IMR-90 (cell line): ENCODE results near the gene LTBP2. TPM values are rescaled to one million over a fixed set of nuclear protein-coding genes. Genes with fewer than 3 reads are reported as not detected.

Source experiments
- ATAC-seq: fragments of 200-7000 bp; cut with Tn5 transposase; 2 replicates; pipeline ENCODE4 v1.9.1; 2020; ENCODE audit warnings: low read depth, mild to moderate bottlenecking, moderate library complexity
- BruUV-seq: library from RNA; stranded (reverse); fragments of 400-500 nt; replicated peaks from 2 replicates; lab custom pipeline; 2021; lab: Mats Ljungman, UMichigan
- CTCF ChIA-PET: fragments of 300-600 bp; formaldehyde crosslinking; extraction: SDS; loops from one replicate; lab custom pipeline; 2021; ENCODE audit warnings: antibody characterized with exemption; lab: Yijun Ruan, JAX
- POLR2A ChIA-PET: fragments of 300-600 bp; sonication (Branson Sonifier 250); formaldehyde crosslinking; loops from one replicate; lab custom pipeline; 2022; ENCODE audit warnings: antibody characterized with exemption; ENCODE audit not compliant: unreplicated experiment; lab: Charles Lee
- DNase-seq: peaks from one replicate; pipeline ENCODE4 v3.0.0; 2013
- H2AFZ ChIP-seq: replicated peaks from 2 replicates; pipeline ENCODE3; 2013; ENCODE audit warnings: low read length, mild to moderate bottlenecking; ENCODE audit not compliant: poor library complexity
- H2AK5ac ChIP-seq: 2 replicates; pipeline ENCODE4 v1.6.1; 2013; ENCODE audit warnings: low read depth, low read length, inconsistent platforms
- H2AK9ac ChIP-seq: replicated peaks from 2 replicates; pipeline ENCODE3; 2013; ENCODE audit warnings: mild to moderate bottlenecking, low read depth, low read length, moderate library complexity; ENCODE audit not compliant: poor library complexity
- H2BK120ac ChIP-seq: 2 replicates; pipeline ENCODE4 v1.6.1; 2013; ENCODE audit warnings: low read depth, low read length, inconsistent platforms
- H2BK15ac ChIP-seq: 3 replicates; pipeline ENCODE4 v1.6.1; 2013; ENCODE audit warnings: low read depth, low read length, inconsistent platforms
- H2BK20ac ChIP-seq: 2 replicates; pipeline ENCODE4 v1.6.1; 2013; ENCODE audit warnings: low read depth, mild to moderate bottlenecking, inconsistent platforms, low read length, moderate library complexity
- H2BK5ac ChIP-seq: 2 replicates; pipeline ENCODE4 v1.6.1; 2013; ENCODE audit warnings: mild to moderate bottlenecking, low read depth, low read length, inconsistent platforms; ENCODE audit not compliant: poor library complexity, severe bottlenecking
- H3K14ac ChIP-seq: replicated peaks from 2 replicates; pipeline ENCODE4 v1.6.1; 2013; ENCODE audit warnings: low read depth, low read length, inconsistent platforms
- H3K18ac ChIP-seq: 2 replicates; pipeline ENCODE4 v1.6.1; 2013; ENCODE audit warnings: low read depth, low read length, control low read depth
- H3K23ac ChIP-seq: 2 replicates; pipeline ENCODE4 v1.6.1; 2013; ENCODE audit warnings: low read depth, low read length, inconsistent platforms
- H3K27ac ChIP-seq: 2 replicates; pipeline ENCODE4 v1.5.1; 2013; ENCODE audit warnings: mild to moderate bottlenecking, control low read depth, low read length; ENCODE audit not compliant: insufficient read depth
- H3K27me3 ChIP-seq: 2 replicates; pipeline ENCODE4 v1.6.1; 2013; ENCODE audit warnings: low read length; ENCODE audit not compliant: control insufficient read depth, insufficient read depth
- H3K36me3 ChIP-seq: 2 replicates; pipeline ENCODE4 v1.6.1; 2013; ENCODE audit warnings: low read length, mixed read lengths; ENCODE audit not compliant: control insufficient read depth, insufficient read depth
- H3K4ac ChIP-seq: 2 replicates; pipeline ENCODE4 v1.6.1; 2013; ENCODE audit warnings: low read depth, low read length, inconsistent platforms
- H3K4me1 ChIP-seq: 2 replicates; pipeline ENCODE4 v1.6.1; 2013; ENCODE audit warnings: low read length, mixed read lengths; ENCODE audit not compliant: control insufficient read depth, insufficient read depth
- H3K4me2 ChIP-seq: 2 replicates; pipeline ENCODE4 v1.6.1; 2013; ENCODE audit warnings: low read depth, mild to moderate bottlenecking, control low read depth, low read length, moderate library complexity
- H3K4me3 ChIP-seq: 2 replicates; pipeline ENCODE4 v1.5.1; 2013; ENCODE audit warnings: low read depth, mild to moderate bottlenecking, control low read depth, low read length, moderate library complexity; ENCODE audit not compliant: insufficient read depth
- H3K56ac ChIP-seq: 2 replicates; pipeline ENCODE4 v1.6.1; 2013; ENCODE audit warnings: low read length, inconsistent platforms; ENCODE audit not compliant: insufficient read depth; ENCODE audit errors: extremely low read depth
- H3K79me1 ChIP-seq, 2 experiments: 2 replicates each; pipeline ENCODE4 v1.6.1; 2013; ENCODE audit warnings: low read length in 2 of 2, inconsistent platforms in 1 of 2, low read depth in 1 of 2
- H3K9ac ChIP-seq: 2 replicates; pipeline ENCODE4 v1.6.1; 2013; ENCODE audit warnings: low read depth, low read length, control low read depth
- H3K9me1 ChIP-seq: 2 replicates; pipeline ENCODE4 v1.6.1; 2013; ENCODE audit warnings: low read length, inconsistent platforms; ENCODE audit not compliant: insufficient read depth
- H3K9me3 ChIP-seq: 2 replicates; pipeline ENCODE4 v1.6.1; 2013; ENCODE audit warnings: low read length; ENCODE audit not compliant: control insufficient read depth, insufficient read depth
- H4K20me1 ChIP-seq: 2 replicates; pipeline ENCODE4 v1.6.1; 2013; ENCODE audit warnings: low read length, inconsistent platforms; ENCODE audit not compliant: insufficient read depth
- H4K5ac ChIP-seq: 2 replicates; pipeline ENCODE4 v1.6.1; 2013; ENCODE audit warnings: mild to moderate bottlenecking, low read depth, low read length, control low read depth
- H4K8ac ChIP-seq, 2 experiments: 2 replicates each; pipeline ENCODE4 v1.6.1; 2013; ENCODE audit warnings: low read depth in 2 of 2, low read length in 2 of 2, control low read depth in 1 of 2, inconsistent platforms in 1 of 2
- H4K91ac ChIP-seq: 2 replicates; pipeline ENCODE4 v1.6.1; 2013; ENCODE audit warnings: low read depth, low read length, inconsistent platforms; ENCODE audit not compliant: insufficient read depth
- BHLHE40 ChIP-seq: fragments of 150-350 bp; IDR thresholded peaks from 2 replicates; pipeline ENCODE4 v1.6.1; 2016; ENCODE audit warnings: mild to moderate bottlenecking, low read depth, low read length
- CEBPB ChIP-seq: IDR thresholded peaks from 2 replicates; pipeline ENCODE4 v1.6.1; 2012; ENCODE audit warnings: low read depth, low read length, improper control_type of control experiment
- CHD1 ChIP-seq: IDR thresholded peaks from 2 replicates; pipeline ENCODE4 v1.6.1; 2012; ENCODE audit warnings: low read depth, low read length, improper control_type of control experiment
- CTCF ChIP-seq: conservative IDR thresholded peaks from 2 replicates; pipeline ENCODE4 v1.5.1; 2012; ENCODE audit warnings: mild to moderate bottlenecking, low read depth, low read length, improper control_type of control experiment
- ELK1 ChIP-seq: fragments of 150-350 bp; IDR thresholded peaks from 2 replicates; pipeline ENCODE4 v1.6.1; 2016; ENCODE audit warnings: low read depth, mild to moderate bottlenecking, low read length, moderate library complexity, borderline replicate concordance
- FOS ChIP-seq: fragments of 150-350 bp; IDR thresholded peaks from 2 replicates; pipeline ENCODE4 v1.6.1; 2016; ENCODE audit warnings: low read depth, low read length
- MAFK ChIP-seq: IDR thresholded peaks from 2 replicates; pipeline ENCODE4 v1.6.1; 2012; ENCODE audit warnings: low read depth, low read length, improper control_type of control experiment
- MAZ ChIP-seq: IDR thresholded peaks from 2 replicates; pipeline ENCODE4 v1.6.1; 2012; ENCODE audit warnings: low read depth, mild to moderate bottlenecking, low read length, improper control_type of control experiment, moderate library complexity, borderline replicate concordance
- NFE2L2 ChIP-seq: fragments of 150-350 bp; IDR thresholded peaks from 2 replicates; pipeline ENCODE4 v1.6.1; 2016; ENCODE audit warnings: low read depth, mild to moderate bottlenecking, low read length
- POLR2A ChIP-seq: IDR thresholded peaks from 2 replicates; pipeline ENCODE4 v1.6.1; 2012; ENCODE audit warnings: mild to moderate bottlenecking, low read depth, low read length
- RAD21 ChIP-seq: IDR thresholded peaks from 2 replicates; pipeline ENCODE4 v1.6.1; 2012; ENCODE audit warnings: low read length, improper control_type of control experiment
- RFX5 ChIP-seq: IDR thresholded peaks from 2 replicates; pipeline ENCODE4 v1.8.0; 2012; ENCODE audit warnings: low read depth, mild to moderate bottlenecking, low read length, moderate library complexity
- SMC3 ChIP-seq: fragments of 150-350 bp; IDR thresholded peaks from 2 replicates; pipeline ENCODE4 v1.6.1; 2016; ENCODE audit warnings: low read depth, mild to moderate bottlenecking, antibody characterized with exemption, low read length, moderate library complexity
- WGBS, 2 experiments: methylation state at CpG; one replicate each; pipeline versions ENCODE4 v1.1.5 to v1.1.7; 2013; ENCODE audit warnings: missing lambda C conversion rate in 2 of 2; ENCODE audit not compliant: insufficient read length in 1 of 2; ENCODE audit errors: extremely low coverage in 2 of 2; 5-methylcytosine and 5-hydroxymethylcytosine counted together
- dilution Hi-C: fragments of 300-500 bp; cut with HindIII; formaldehyde crosslinking; loops from one replicate; pipeline ENCODE4 v1.14.3; 2018; ENCODE audit warnings: low sequenced_read_pairs; ENCODE audit not compliant: unreplicated experiment
- in situ Hi-C: fragments of 300-500 bp; cut with MboI; formaldehyde crosslinking; loops from 3 replicates; pipeline ENCODE4 v1.14.3; 2019; ENCODE audit warnings: low sequenced_read_pairs, inconsistent platforms, mixed read lengths
- intact Hi-C: fragments of 100-400 bp; cut with micrococcal nuclease; formaldehyde crosslinking; loops from 2 replicates; pipeline ENCODE4 v1.10.0; 2022
- polyA plus RNA-seq, 3 experiments: library from polyadenylated mRNA; depleted of rRNA; stranded (reverse); fragments of >200 nt; gene quantifications; 2 replicates each; pipeline ENCODE4 v1.2.3, GENCODE V29; 2012; ENCODE audit warnings: low replicate concordance in 1 of 3
- total RNA-seq: library from RNA; depleted of rRNA; stranded (reverse); fragments of >200 nt; gene quantifications from 2 replicates; pipeline ENCODE4 v1.2.3, GENCODE V29; 2012

Gene LTBP2
- total and polyA plus RNA-seq, 2 of the 4 experiments (the other 2 are of a cell fraction) = 23.8 to 79.3 TPM

DNA sequence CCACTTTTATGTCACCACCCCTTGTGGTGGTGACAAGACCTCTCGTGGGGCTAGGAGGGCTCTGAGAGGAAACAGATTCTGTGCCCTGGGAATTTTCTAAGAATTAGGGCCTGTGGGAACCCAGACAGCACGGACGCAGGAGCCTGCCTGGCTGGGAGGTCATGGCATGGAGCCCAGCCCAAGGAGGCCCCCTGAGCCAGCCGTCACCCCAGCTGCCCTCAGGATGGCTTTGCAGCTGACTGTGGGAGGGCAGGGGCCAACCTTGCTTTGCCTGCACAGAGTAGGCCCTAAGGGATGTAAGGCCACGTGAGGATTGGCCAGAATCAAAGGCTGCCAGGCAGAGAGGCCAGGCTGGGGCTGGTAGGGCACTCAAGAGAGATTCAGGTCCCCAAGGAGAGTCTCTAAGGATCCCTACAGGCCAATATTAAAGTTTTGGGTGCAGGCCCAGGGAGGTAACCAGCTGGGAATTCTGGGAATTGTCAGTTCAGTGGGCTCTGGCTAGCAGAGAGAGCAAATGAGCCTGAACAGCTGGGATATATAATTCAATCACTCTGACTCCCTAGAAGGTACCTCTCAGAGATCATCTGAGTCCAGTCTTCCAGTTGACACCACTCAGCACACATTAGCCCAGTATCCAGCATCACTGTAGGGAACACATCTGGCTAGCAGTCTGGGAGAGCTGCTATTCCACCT is 6.4 kb downstream of the LTBP2 start (continued):
- TF ChIP-seq RAD21 = no peak
- TF ChIP-seq POLR2A = no peak
- TF ChIP-seq BHLHE40 = no peak

DNA sequence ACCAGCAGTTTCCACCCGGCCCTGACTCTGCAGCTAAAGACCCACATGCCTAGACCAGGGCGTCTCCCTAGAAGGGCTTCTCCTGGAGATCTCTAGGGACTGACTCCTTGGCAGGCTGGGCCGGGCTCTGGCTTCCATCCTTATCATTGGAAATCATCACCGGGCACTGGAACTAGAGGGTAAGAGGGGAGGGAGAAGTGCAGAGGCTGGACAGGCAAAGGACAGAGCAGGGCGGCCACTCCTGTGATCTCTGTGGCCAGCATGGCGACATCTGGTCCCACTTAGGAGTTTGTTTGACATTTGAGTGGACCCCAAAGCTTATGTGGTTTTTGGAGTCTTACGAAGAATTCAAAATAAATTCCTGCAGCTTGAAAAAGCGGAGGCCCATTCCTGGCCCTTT is 7.1 kb downstream of the LTBP2 start:
- Histone ChIP-seq H4K5ac (peak overlapping the region; percentile 68), H4K91ac (peak overlapping the region; percentile 97), H2BK120ac (peak overlapping the region; percentile 94), H3K4ac (peak overlapping the region; percentile 96), H3K27me3 (no peaks in the 10 kb centered on the region), H4K8ac (peak overlapping the region; percentile 82 to 93; a peak in 3 of 4 replicates), H2BK20ac (peak overlapping the region; percentile 98), H3K36me3 (peaks cover 10% of the 10 kb centered on the region), H2AK5ac (peak overlapping the region; percentile 90), H2AK9ac (peak overlapping the region; percentile 31), H3K18ac (peak overlapping the region; percentile 85), H3K9ac (no peak overlapping the region), H3K27ac (peak overlapping the region; percentile 68), H3K4me2 (no peak overlapping the region; the same call in 1 of the 2 replicates), H3K23ac (peak overlapping the region; percentile 50), H3K14ac (peak overlapping the region; percentile 92), H2BK15ac (peak overlapping the region; percentile 95; the same call in 2 of the 3 replicates), H3K79me1 (peaks cover 25 to 79% of the 10 kb centered on the region in 2 experiments; a peak in 3 of 4 replicates), H3K4me1 (peaks cover 35% of the 10 kb centered on the region), H3K9me1 (peaks cover 33% of the 10 kb centered on the region), H4K20me1 (peaks cover 10% of the 10 kb centered on the region; the same call in 1 of the 2 replicates), H2AFZ (peak overlapping the region; percentile 67), H3K9me3 (no peaks in the 10 kb centered on the region), H3K56ac (0 out of 2 replicates have a peak overlapping the region, but pooled peaks have one; percentile 43), H3K4me3 (no peak overlapping the region), H2BK5ac (peak overlapping the region; percentile 50)
- dilution Hi-C loops (no loop called here), intact Hi-C loops (loop anchor here (5.0 to 10.0 kb wide), 2 partner anchors 33 to 280 kb away; partner anchors contain the start of gene DLST), in situ Hi-C loops (loop anchor here (5.0 kb wide), 2 partner anchors 103 to 192 kb away; no protein-coding TSS in a partner anchor)
- ATAC-seq (peak; percentile 50), DNase-seq (peak; percentile 47)
- WGBS, 2 experiments = 56% methylated on average over 3 of the region's 8 CpGs; no CpG with 5 or more reads in 1 of the 2 experiments
- no TSS peak for BruUV-seq
- POLR2A ChIA-PET = interaction anchor here (1.4 kb wide), 1 partner anchor 33 kb away, joined by 4 read pairs; no protein-coding TSS in a partner anchor
- CTCF ChIA-PET = interaction anchor here (0.7 to 1.0 kb wide), 2 partner anchors 8 to 103 kb away, joined by 3 read pairs; no protein-coding TSS in a partner anchor
- TF ChIP-seq CTCF (no peak), MAZ (no peak), CEBPB (no peak), ELK1 (no peak), RFX5 (no peak), POLR2A (no peak), FOS (no peak), MAFK (no peak), CHD1 (no peak), SMC3 (no peak), NFE2L2 (no peak)
